HG02884 (cell line): ENCODE data around the gene ANO4.
"Not testable (repeated sequence)": the region's sequence is repeated elsewhere in the genome, so short reads cannot be mapped to it uniquely, and the experiment has no call there.

Experiments used
- ATAC-seq: cut with Tn5 transposase; IDR thresholded peaks from one replicate; pipeline ENCODE4 v1.9.1; 2021; ENCODE audit warnings: mild to moderate bottlenecking, moderate library complexity; ENCODE audit not compliant: unreplicated experiment

The ANO4 gene

DNA sequence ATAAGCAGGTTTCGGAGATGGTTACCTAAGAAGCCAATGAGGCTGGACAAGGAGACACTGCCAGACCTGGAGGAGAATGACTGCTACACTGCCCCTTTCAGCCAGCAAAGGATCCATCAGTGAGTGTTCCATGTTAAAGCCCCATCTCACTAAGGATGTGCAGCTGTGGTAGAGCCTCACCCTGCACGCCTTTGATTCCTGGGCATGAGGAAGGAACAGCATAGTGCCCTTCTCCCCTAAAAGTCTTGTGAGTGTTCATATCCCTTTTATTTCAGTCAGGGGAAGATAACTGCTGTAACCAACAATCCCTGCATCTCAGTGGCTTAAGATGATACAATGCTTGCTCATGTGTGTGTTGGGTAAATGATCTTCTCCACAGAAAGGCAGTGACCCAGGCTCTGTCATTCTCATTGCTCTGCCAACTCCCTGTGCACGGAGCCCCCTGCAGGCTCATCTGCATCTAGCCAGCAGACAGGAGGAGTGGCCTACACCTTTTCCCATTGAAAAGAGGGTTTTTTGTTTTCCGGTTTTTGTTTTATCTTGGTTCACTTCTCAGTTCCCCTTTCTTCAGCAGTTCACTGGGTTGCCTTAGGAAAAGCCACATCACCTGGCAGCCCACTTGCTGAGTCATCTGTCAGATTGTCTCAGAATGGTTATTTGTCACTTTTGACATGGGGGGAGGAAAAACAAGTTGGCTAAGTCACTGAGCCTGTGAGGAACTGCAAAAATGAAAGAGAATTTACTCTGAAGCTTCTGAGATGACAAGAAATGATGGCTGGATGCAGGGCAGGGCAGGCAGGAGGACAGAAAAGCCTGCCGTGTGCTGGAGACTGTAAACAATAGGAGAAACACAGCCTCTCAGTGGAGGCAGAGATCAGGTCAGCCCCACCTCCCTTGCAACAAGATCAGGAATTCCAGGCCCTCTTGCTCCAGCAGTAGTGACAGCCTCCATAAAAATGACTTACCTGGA, 193.3 kb downstream of the ANO4 start:
- ATAC-seq, result peak; percentile 96

DNA sequence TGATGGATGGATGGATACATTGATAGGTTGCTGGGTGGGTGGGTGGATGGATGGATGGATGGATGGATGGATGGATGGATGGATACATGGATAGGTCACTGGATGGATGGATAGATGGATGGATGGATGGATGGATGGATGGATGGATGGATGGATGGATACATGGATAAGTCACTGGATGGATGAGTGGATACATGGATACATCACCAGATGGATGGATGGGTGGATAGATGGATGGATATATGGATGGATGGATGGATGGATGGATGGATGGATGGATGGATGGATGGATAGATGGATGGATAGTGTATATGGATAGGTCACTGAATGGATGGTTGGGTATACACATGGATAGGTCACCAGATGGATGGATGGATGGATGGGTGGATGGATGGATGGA, 194.9 kb downstream of the ANO4 start:
- not testable (repeated sequence) for ATAC-seq

DNA sequence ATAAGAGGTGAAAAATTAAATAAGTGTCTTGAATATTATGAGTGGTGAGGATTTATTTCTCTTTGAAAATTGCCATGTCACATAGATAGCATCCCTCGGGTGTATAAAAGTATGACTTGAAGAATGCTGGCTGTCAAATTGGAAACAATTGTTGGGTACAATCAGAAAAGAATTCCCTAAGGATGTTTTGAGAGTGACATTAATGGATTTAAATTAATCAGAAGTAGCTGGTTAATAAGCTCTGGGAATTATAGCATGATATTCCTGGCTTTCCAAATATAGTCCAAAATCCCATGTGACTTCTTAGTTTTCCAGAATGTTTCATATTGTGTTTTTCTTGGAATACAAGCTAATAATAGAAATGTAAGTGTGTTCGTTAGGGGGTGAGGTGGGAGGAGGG, 196.5 kb downstream of the ANO4 start:
- ATAC-seq, result no peak

DNA sequence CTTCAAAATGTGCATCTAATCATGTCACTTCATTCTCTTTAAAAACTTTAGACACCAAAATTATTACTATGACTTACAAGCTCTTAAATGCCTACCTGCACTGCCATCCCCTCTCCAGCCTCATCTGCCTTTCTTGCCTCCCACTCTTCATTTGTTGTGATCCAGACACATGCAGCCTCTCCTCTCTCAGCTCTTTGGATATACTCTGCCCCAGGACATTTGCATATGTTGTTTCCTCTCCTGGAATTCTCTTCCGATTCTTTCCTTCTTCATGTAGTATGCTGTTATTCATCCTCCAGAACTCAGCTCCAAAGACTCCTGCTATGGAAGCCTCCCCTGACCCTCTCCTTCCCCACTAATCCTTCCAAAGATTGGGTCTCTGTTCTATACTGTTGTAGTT, 197.6 kb downstream of the ANO4 start:
- no peak for ATAC-seq

DNA sequence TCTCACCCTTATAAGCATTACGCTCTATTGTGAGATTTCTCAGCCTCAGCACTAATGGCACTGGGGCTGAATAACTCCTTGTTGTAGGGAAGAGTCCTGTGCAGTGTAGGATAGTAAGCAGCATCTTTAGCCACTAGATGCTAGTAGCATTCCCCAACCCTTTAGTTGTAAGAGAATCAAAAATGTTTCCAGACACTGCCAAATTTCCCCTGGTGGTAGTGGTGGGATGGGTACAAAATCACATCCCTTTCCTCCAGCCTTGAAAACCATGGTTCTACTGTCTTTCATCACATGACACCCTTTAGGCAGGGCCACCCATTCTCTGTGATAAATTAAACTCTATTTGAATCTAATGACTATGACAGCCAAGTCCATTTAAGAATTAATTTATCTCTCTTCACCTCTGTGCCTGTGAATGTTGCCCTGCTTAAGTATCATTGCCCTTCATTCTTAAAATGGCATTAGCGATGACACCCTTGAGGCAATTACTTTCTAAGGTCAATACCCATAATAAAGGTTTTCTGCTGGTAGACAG, 199.4 kb downstream of the ANO4 start:
- ATAC-seq, result no peak

DNA sequence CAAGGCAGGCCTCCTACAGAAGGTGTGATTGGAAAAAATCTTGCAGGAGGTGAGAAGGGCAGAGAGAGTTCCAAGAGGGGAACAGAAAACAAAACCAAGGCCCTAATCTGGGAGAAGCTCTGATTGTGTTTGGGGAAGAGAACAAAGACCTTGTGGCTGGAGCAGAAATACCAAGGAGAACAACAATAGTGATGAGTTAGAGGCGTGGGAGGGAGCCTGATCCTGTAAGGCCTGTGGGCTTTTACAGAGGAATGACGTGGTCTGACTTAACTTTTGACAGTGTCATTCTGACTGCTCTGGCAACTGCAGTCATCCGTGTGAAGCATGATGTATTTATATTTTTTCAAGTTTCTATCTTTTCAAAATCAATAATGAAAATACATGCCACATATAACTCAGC, 200.6 kb downstream of the ANO4 start:
- ATAC-seq, result peak; percentile 79

DNA sequence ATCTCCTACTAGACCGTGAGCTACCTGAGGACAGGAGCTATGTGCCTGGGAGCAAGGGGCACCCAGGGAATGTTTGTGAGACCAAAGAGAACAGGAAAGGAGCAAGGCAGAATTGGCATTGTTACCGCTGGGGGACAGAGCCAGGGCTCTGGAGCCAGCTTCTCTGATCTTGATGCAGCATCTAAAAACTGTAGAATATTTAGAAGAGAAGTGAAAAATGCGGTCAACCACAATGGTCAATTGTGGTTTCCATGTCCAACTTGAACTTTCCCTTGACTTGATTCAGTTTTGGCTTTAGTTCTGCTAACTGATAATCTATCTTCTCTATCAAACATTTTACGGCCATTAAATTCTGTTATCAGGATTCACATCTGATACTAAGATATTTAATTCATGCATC, 201.2 kb downstream of the ANO4 start:
- ATAC-seq, result peak; percentile 83

DNA sequence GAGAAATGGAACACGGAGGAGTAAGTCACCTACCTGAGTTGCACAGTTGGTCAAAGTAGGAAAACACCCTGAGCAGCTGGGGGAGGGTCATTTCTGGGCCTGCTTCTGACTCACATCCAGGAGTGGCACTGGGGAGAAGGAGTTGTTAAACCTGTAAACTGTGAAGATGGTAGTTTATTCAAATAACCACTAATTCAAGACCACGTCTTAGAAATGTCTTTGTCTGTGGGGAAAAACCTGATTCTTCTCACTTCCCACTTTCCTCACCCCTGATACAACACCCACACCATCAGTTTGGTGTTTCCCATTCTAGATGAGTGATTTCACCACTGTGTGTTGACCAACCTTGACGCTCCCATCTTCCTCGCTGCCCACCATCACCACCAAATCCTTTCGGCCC, 207.1 kb downstream of the ANO4 start:
- ATAC-seq, result peak; percentile 84

DNA sequence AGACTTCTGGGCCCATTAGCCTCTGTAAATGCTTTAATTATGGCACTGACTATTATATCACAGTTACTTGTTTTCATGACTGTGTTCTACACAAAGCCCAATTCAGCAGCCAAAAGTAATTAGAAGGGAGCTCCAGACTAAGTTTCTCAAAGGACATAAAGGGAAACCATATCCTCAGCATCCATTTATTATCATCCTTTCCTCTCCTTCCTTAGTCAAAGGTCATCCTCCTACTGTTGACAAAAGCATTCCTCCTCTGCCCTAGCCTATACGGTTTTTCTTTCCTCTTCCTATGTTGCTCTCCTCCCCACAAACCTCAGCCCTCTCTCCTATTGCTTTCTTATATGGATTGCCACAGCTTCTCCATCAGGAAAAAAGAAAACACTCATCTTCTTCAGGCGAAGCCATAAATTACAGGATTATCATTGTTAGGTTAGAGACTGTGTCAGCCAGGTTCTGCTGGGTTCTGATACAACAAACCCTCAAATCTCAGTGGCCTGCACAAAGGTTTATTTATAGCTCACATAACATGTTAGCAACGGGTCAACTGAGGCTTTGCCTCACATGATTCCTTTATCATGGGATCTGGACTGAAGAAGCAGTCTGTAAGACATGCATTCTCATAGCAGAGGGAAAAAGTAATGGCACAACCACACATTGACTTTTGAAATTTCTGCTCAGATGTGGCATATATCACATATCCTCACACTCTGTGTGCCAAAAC, 208.3 kb downstream of the ANO4 start:
- no peak for ATAC-seq

DNA sequence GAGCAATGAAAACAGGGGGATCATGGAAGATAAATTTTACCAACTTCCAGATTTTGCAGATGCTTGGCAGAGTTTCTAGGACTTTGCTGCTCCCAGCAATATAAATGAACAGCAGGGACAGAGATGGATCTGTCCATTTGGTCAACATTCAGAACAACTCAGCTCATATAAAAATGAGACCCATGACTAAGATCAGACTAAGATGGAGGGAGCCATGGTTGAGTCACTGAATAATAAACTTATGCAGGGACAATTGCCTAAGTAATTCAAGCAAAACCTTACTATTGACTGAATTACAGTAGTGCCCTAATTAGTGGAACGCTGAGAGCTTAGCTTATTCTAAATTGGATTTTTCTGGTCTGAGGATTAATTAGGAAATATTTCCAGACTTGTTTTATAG, 210.3 kb downstream of the ANO4 start:
- no peak for ATAC-seq

DNA sequence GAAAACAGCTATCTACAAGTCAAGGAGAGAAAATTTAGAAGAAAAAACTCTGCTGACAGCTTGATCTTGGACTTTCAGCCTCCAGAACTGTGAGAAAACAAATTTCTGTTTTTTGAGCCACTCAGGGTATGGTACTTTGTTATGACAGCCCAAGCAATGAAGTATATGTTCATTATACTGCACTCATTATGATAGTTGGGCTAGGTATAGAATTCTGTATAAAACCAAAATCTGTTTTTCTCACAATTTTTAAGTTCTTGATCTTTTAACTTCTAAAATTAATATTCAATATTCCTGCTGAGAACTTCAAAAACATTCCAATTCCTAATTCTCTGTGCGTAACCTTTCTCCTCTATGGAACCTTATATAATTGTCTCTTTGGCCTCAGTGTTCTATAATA, 214.7 kb downstream of the ANO4 start:
- ATAC-seq, result no peak

DNA sequence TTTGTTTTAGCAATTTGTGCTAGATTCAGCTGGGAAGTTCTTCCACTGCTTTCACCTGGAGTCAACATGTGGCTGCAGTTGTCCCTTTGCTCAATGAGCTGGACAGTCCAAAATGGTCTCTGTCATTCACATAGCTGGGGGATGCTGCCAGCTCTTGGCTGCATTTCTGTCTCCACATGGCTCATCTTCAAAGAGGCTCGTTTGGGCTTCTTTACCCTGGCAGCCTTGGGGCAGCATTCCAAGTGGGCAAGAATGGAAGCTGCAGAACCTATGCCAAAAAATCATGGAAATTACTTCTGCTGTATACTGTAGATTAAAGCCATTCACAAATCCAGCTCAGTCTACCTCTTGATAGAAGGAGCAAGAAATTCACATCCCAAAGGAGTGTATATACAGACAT, 216.3 kb downstream of the ANO4 start:
- ATAC-seq, result no peak

DNA sequence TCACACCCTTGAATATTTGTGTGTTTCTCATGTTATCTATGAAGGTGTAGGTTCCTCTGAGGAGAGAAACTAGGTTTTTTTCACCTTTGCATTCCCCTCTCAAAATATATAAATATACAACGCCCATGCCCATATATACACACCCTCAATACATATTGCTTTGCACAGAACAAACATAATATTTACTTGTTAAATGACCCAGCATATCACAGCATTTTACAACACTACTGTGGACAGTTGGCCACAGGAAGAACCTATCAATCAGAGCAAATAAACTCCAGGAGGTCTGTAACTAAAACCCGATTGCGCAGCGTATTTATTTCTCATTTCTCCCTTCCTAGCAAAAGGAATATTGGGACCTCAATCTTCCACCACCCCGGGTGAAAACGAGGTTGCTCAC, 219.4 kb downstream of the ANO4 start:
- no peak for ATAC-seq

DNA sequence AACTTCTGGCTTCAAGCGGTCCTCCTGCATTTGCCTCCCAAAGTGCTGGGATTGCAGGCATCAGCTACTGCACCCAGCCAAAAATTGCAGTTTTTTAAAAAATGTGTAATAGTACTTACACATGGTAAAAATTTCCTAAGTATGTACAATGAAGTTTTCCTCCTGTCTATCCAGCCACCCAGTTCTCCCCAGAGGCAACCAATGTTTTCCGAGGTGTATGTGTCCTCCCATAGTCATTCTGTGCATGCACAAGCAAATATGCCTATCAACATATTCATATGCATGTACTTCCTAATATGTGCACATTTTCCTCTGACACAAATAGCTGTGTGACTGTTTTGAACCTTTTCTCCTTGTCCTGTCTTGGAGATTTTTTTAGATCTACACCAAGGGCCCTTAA, 220.5 kb downstream of the ANO4 start:
- no peak for ATAC-seq

DNA sequence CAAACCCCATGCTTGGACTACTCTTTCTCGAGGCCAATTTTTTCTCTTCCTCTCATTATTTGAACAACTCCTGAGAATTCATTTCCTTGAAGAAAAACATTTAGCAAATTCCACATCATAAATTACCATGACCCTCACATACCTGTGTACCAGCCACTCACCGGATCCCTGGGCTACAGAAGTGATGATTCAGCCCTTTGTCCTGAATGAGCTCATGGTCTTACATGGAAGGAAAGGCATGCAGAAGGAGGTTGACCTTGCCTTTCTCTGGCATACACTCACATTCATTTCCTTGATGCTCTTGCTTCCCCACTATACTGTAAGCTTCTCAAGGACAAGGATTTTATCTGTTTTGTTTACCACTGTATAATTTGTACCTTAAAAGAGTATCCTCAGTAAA, 224.0 kb downstream of the ANO4 start:
- no peak for ATAC-seq

DNA sequence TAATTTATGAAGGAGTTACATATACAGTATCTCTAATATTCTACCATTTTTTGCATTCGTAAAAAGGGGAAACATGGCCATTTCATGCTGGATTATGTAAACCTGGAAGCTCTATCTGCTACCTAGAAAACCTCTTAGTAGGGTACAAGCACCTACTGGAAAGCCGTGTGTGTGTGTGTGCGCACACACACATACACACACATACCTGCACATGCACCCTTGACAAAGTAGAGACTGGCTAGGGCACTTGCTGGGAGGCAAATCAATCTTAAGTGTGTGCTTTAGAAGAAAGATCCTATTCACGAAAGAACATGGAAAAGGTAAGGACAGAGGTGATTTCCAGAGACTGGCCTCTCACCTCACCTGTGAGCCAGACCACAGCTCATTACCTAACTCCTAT, 224.6 kb downstream of the ANO4 start:
- no peak for ATAC-seq

DNA sequence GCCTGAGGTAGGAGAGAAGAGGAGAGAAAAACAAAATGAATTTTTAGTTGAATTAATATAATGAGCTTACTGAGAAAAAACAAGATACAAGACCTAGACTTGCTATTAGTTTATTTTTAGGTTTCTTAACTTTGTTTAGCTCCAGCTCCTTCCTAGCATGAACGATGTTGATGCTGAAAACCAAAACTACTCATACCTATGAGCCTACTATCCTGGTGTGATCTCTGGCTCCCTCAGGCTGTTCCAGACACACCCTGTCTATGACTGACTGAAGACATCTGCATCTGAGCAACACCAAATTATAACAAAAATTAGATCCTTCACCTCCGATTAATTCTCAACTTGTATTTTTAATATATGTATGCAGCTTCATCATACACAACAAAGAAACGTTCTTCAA, 225.1 kb downstream of the ANO4 start:
- no peak for ATAC-seq

DNA sequence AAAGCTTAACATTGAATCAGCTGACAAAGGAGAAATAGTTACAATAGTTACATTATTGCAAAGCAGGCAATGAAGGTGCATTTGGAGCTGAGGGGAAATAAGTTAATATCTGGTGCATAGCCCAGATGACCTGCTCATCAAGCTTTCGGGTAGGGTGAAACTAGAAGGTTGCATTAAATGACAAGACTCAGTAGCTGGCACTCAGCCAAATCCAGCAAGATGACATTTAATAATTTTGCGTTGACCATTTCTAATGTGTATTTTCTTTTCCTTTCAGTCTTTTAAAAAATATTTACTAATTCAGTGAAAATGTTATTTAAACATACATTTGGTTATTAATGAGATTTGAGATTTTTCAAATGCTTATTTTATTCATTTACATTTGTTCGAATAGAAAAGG, 226.9 kb downstream of the ANO4 start:
- no peak for ATAC-seq

DNA sequence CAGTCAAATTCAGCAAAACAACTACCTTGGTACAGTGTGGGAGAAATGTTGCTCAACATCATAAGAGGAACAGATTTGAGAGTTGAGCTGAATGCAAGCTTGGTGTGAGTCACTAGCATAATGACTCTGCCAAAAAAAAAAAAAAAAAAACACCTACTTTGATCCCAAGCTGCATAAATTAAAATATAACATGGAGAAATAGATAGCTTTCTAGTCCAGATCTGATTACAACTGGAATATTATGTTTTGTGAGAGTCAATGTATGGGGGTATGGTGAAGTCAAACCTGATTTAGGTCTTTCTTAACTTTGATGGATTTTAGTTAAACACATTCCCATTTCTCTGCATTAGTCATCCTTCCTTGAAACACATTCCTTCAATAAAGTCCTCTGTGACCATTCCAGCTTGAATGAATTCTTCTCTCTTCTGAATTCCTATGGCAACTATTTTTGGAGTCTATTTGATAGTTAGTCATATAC, 227.4 kb downstream of the ANO4 start:
- ATAC-seq, result no peak

DNA sequence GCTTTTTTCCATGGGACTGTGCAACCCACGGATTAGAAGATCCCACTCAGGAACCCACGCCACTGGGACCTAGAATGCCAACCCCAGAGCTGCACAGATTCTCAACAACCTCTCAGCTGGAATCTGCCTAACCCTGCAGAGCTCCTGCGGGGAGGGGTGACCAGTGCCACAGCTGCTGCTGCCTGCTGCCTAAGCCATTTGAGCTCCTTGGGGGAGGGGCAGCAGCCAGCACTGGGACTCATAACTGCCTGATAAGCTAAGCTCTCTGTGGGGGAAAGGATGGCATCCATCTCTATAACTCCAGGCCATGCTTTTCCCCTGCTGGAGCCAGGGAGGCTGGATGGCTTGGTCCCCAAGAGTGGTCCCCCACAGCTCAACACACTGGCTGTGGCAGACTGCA, 232.6 kb downstream of the ANO4 start:
- no peak for ATAC-seq

DNA sequence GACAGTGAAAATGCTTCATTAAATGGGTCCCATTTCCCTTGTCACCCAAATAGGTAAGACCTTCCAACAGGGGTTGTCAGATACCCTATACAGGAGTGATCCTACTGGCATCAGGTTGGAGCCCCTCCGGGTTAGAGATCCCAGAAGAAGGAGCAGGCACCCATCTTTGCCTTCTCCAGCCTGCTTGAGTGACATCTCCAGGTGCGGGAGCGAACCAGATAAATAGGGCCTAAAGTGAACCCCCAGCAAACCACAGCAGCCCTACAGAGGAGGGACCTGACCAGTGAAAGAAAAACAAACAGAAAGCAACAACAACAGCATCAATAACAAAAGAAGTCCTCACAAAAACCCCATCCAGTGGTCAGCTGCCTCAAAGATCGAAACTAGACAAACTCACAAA, 233.2 kb downstream of the ANO4 start:
- ATAC-seq, result no peak
